HEK293 (cell line): ENCODE results near the gene IGLON5.

Experiments used
- GLIS2 ChIP-seq: fragments of 450-650 bp; formaldehyde crosslinking; IDR thresholded peaks from 2 replicates; pipeline ENCODE4 v1.5.1; 2016; ENCODE audit warnings: missing biosample characterization, missing genetic modification characterization
- REST ChIP-seq: fragments of 450-650 bp; formaldehyde crosslinking; IDR thresholded peaks from 2 replicates; pipeline ENCODE4 v1.5.1; 2016; ENCODE audit warnings: missing biosample characterization, missing genetic modification characterization

GRCh38 chr19:51321799-51322198, 10.4 kb downstream of the IGLON5 start:
- TF ChIP-seq GLIS2 (no peak), REST (tag by site-specific recombination) (no peak)
